Esophagus squamous epithelium (tissue), 5 donors: Measurements from ENCODE around the gene IFT20. TPM values are rescaled to one million over a fixed set of nuclear protein-coding genes. Genes with fewer than 3 reads are reported as not detected.

Experiments used
- DNase-seq: peaks from one replicate; lab custom pipeline; 2025; lab: John Stamatoyannopoulos, UW
- H3K27ac ChIP-seq, 4 donors: fragments of 200-600 bp; sonication (generic); one replicate each; pipeline ENCODE4 v1.5.1; 2016 to 2019; ENCODE audit warnings: mild to moderate bottlenecking in 1 of 4
- H3K27me3 ChIP-seq, 4 donors: fragments of 200-600 bp; sonication (generic); 1 replicate in 3 of 4; 2 replicates in 1 of 4; pipeline versions ENCODE4 v1.5.1 to v1.6.0; 2017 to 2021; ENCODE audit warnings: antibody characterized with exemption in 1 of 4
- H3K36me3 ChIP-seq, 3 donors: fragments of 200-600 bp; sonication (generic); one replicate each; pipeline ENCODE4 v1.5.1; 2016 to 2019
- H3K4me1 ChIP-seq, 3 donors: fragments of 200-600 bp; sonication (generic); one replicate each; pipeline ENCODE4 v1.5.1; 2017 to 2019
- H3K4me3 ChIP-seq, 4 donors: fragments of 200-600 bp; sonication (generic); 1 replicate in 3 of 4; 2 replicates in 1 of 4; pipeline ENCODE4 v1.5.1; 2016 to 2019; ENCODE audit warnings: mild to moderate bottlenecking in 2 of 4, moderate library complexity in 1 of 4
- H3K9me3 ChIP-seq, 3 donors: fragments of 200-600 bp; sonication (generic); one replicate each; pipeline ENCODE4 v1.5.1; 2016 to 2019
- CTCF ChIP-seq, 6 experiments: fragments of 450-650 bp in 4 of 6; fragments of 200-600 bp in 2 of 6; sonication (generic) in 2 of 6; IDR thresholded peaks; one replicate each; pipeline ENCODE4 v1.5.1; 2016 to 2019; ENCODE audit warnings: antibody characterized with exemption in 6 of 6, mild to moderate bottlenecking in 4 of 6, moderate library complexity in 4 of 6
- POLR2A ChIP-seq, 4 donors: fragments of 450-650 bp; IDR thresholded peaks; one replicate each; pipeline ENCODE4 v1.6.1; 2017; ENCODE audit warnings: antibody characterized with exemption in 4 of 4, mild to moderate bottlenecking in 4 of 4, moderate library complexity in 3 of 4
- WGBS, 2 donors: methylation state at CpG; one replicate each; pipeline ENCODE4 v1.1.5; 2018; 5-methylcytosine and 5-hydroxymethylcytosine counted together
- intact Hi-C: fragments of 100-400 bp; cut with DNase I; formaldehyde crosslinking; loops from one replicate; pipeline ENCODE4 v1.15.0; 2022
- total RNA-seq, 4 donors: library from RNA; depleted of rRNA; stranded (reverse); fragments of >200 nt; gene quantifications; one replicate each; pipeline ENCODE4 v1.1.0, GENCODE V29; 2016
- donor health status: DM: yes; HTN: yes; CAD: no.

The IFT20 gene
- total RNA-seq, 4 donors from 2014 or later: 8.5 to 31.5 (median 17.1) TPM

- H3K9me3 ChIP-seq: no peaks in the 10 kb centered on the region
- H3K27me3 ChIP-seq: no peaks in the 10 kb centered on the region
- DNase-seq: no peak
- 48 to 78% methylated on average over 5 to 6 of the region's 7 CpGs for WGBS, 2 donors
- no peak overlapping the region for H3K4me3 ChIP-seq
- H3K4me1 ChIP-seq: peaks cover 0 to 19% (median 0%) of the 10 kb centered on the region in 3 donors
- H3K27ac ChIP-seq: no peak overlapping the region
- peaks cover 5 to 48% (median 5%) of the 10 kb centered on the region in 3 donors for H3K36me3 ChIP-seq
- TF ChIP-seq POLR2A (IDR thresholded peaks at IDR 0.05): no peak
- no peak for TF ChIP-seq CTCF (IDR thresholded peaks at IDR 0.05)
- intact Hi-C loops: no loop called here
Measured at GRCh38 chr17:28326114-28326513, 9.2 kb downstream of the IFT20 start.

- 66 to 80% methylated on average over 4 to 5 of the region's 5 CpGs for WGBS, 2 donors
- Histone ChIP-seq H3K9me3 (no peaks in the 10 kb centered on the region), H3K27ac (no peak overlapping the region), H3K4me1 (peaks cover 0 to 22% (median 0%) of the 10 kb centered on the region in 3 donors), H3K27me3 (no peaks in the 10 kb centered on the region), H3K36me3 (peaks cover 5 to 39% (median 5%) of the 10 kb centered on the region in 3 donors), H3K4me3 (no peak overlapping the region)
- intact Hi-C loops: no loop called here
- TF ChIP-seq CTCF (IDR thresholded peaks at IDR 0.05) (no peak), POLR2A (IDR thresholded peaks at IDR 0.05) (no peak)
- no peak for DNase-seq
Measured at GRCh38 chr17:28325211-28325610, 10.1 kb downstream of the IFT20 start.

- intact Hi-C loops: no loop called here
- Histone ChIP-seq H3K4me1 (peaks cover 0 to 27% (median 3%) of the 10 kb centered on the region in 3 donors), H3K4me3 (no peak overlapping the region), H3K36me3 (peaks cover 5 to 35% (median 5%) of the 10 kb centered on the region in 3 donors), H3K27me3 (no peaks in the 10 kb centered on the region), H3K9me3 (no peaks in the 10 kb centered on the region), H3K27ac (no peak overlapping the region)
- TF ChIP-seq CTCF (IDR thresholded peaks at IDR 0.05) (no peak), POLR2A (IDR thresholded peaks at IDR 0.05) (no peak)
- 76 to 80% methylated on average over 3 of the region's 3 CpGs for WGBS, 2 donors
- no peak for DNase-seq
Measured at GRCh38 chr17:28324781-28325180, 10.5 kb downstream of the IFT20 start.

- peaks cover 0 to 31% (median 7%) of the 10 kb centered on the region in 3 donors for H3K4me1 ChIP-seq
- H3K36me3 ChIP-seq: peaks cover 2 to 30% (median 5%) of the 10 kb centered on the region in 3 donors
- TF ChIP-seq CTCF (IDR thresholded peaks at IDR 0.05) (no peak), POLR2A (IDR thresholded peaks at IDR 0.05) (no peak)
- DNase-seq: no peak
- no peaks in the 10 kb centered on the region for H3K9me3 ChIP-seq
- no peaks in the 10 kb centered on the region for H3K27me3 ChIP-seq
- 85 to 90% methylated on average over 5 of the region's 5 CpGs for WGBS, 2 donors
- H3K4me3 ChIP-seq: no peak overlapping the region
- intact Hi-C loops: no loop called here
- no peak overlapping the region for H3K27ac ChIP-seq
Measured at GRCh38 chr17:28324267-28324745, 11.0 kb downstream of the IFT20 start.

GRCh38 chr17:28320215-28321061, 14.8 kb downstream of the IFT20 start:
- TF ChIP-seq POLR2A (IDR thresholded peaks at IDR 0.05): no peak
- no peak for TF ChIP-seq CTCF (IDR thresholded peaks at IDR 0.05)
- DNase-seq: no peak
- WGBS, 2 donors: 70 to 76% methylated on average over 7 to 8 of the region's 8 CpGs
- no peak overlapping the region for H3K4me3 ChIP-seq
- H3K4me1 ChIP-seq: peaks cover 8 to 29% (median 15%) of the 10 kb centered on the region in 3 donors
- H3K27ac ChIP-seq: no peak overlapping the region
- no peaks in the 10 kb centered on the region for H3K27me3 ChIP-seq
- no peaks in the 10 kb centered on the region for H3K36me3 ChIP-seq
- intact Hi-C loops: no loop called here
- no peaks in the 10 kb centered on the region for H3K9me3 ChIP-seq
